GM18870 (cell line): ENCODE measurements around the gene SBF1.
"Not testable (repeated sequence)": the region's sequence is repeated elsewhere in the genome, so short reads cannot be mapped to it uniquely, and the experiment has no call there.

Source experiments
- ATAC-seq: cut with Tn5 transposase; IDR thresholded peaks from one replicate; pipeline ENCODE4 v1.9.1; 2021; ENCODE audit warnings: moderate library complexity; ENCODE audit not compliant: unreplicated experiment

SBF1 gene

GRCh38 chr22:50400406-50400805, 74.4 kb downstream of the SBF1 start:
- no peak for ATAC-seq

DNA sequence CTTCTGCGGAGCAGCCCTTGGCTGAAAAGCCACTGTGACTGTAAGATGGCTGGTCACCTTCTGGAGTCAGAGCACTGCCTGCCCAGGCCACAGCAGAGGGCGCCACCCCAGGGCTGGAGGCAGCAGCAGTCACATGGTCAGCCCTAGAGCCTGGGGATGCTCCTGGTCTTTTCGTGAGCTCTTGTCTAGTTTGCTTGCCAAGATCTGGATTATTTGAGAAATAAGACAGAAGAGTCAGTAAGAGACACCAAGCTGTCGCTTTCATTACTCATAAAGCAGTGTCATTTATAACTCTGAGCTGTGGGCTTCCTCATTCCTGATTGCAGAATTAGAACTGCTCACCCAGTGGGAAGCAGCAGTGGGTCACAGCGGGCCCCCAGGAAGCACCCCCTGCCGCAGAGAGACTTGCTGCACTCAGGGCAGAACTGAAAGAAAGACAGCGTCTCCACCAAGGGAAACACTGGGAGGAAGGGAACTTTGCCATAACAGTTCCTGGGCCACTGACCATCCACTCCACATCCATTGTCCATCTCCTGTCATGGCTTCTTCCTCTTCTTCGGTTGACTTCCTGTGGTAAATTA, 75.0 kb downstream of the SBF1 start:
- ATAC-seq, result no peak

DNA sequence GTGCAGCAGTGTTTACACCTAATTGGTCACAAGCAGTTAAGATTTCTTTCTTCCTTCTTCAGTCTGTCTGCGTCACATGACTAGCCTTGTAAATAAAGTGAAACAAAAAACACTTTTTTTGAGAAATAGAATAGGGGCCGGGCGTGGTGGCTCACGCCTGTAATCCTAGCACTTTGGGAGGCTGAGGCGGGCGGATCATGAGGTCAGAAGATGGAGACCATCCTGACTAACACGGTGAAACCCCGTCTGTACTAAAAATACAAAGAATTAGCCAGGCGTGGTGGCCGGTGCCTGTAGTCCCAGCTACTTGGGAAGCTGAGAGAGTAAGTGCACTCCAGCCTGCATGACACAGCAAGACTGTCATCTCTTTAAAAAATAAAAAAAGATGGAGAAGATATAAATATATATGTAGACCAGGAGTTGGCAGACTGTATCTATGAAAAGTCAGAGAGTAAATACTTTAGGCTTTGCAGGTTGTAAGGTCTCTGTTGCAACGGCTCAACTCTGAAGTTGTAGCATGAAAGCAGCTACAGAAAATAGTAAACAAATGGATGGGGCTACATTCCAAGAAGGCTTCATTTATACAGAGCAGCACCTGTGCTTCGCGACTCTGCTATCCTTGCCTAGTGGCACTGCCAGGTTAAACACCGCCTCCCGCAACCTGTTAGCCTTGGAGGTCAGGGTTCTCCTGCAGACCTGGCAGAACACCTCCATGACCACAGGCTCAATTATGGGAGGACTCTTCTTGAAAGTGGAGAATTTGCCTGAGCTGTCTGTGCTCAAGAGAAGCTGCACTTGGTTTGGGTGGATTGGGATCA, 75.8 kb downstream of the SBF1 start:
- ATAC-seq, result no peak

DNA sequence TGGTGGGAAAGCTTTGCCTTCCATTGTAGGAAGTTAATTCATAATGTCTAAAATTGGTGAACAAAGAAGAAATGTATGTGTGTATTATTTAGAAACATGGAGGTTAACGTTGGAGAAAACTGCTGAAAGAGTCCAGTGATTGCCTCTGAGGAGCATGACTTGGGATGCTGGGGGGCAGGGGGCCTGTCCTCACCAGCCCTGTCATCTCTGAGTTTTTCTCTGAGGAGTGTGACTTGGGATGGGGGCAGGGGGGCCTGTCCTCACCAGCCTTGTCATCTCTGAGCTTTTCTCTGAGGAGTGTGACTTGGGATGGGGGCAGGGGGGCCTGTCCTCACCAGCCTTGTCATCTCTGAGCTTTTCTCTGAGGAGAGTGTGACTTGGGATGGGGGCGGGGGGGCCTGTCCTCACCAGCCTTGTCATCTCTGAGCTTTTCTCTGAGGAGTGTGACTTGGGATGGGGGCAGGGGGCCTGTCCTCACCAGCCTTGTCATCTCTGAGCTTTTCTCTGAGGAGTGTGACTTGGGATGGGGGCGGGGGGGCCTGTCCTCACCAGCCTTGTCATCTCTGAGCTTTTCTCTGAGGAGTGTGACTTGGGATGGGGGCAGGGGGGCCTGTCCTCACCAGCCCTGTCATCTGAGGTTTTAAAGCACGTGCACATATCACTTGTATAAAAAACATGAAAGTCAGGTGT, 77.3 kb downstream of the SBF1 start:
- ATAC-seq, result not testable (repeated sequence)

GRCh38 chr22:50396751-50397370, 78.0 kb downstream of the SBF1 start:
- no peak for ATAC-seq
